Right lung (tissue), 10 donors: Measurements from ENCODE around the gene SOX5. TPM values are rescaled to one million over a fixed set of nuclear protein-coding genes. Genes with fewer than 3 reads are reported as not detected.

Experiments
- DNase-seq, 2 donors: peaks; one replicate each; pipeline ENCODE4 v3.0.0-alpha.2; 2013
- long read RNA-seq, 8 donors: transcript quantifications; one replicate each; lab custom pipeline, GENCODE V29; 2026
- polyA plus RNA-seq, 5 donors: library from polyadenylated mRNA; unstranded; fragments of 120-200 nt; gene quantifications; one replicate each; pipeline versions ENCODE4 v1.2.1 to v1.2.3, GENCODE V29; 2013; ENCODE audit warnings: inconsistent platforms in 1 of 5, low replicate concordance in 1 of 5; ENCODE audit not compliant: insufficient read length in 5 of 5, insufficient read depth in 1 of 5

The SOX5 gene
- polyA plus RNA-seq: 10 to 100 TPM; 18.6 to 42.1 (median 35.8) TPM
- long read RNA-seq, donor 1, full-length matches to known transcripts: 3 of 3 reads
- long read RNA-seq, donor 1, partial matches to known transcripts: 0 of 3 reads
- long read RNA-seq, donor 1, other reads (novel, unspliced or antisense): 0 of 3 reads
- long read RNA-seq, donor 2, full-length matches to known transcripts: 1 of 1 reads
- long read RNA-seq, donor 2, partial matches to known transcripts: 0 of 1 reads
- long read RNA-seq, donor 2, other reads (novel, unspliced or antisense): 0 of 1 reads
- long read RNA-seq, donor 3: 0 reads
- long read RNA-seq, donor 4: 0 reads
- long read RNA-seq, donor 5: 0 reads
- long read RNA-seq, donor 6: 0 reads
- long read RNA-seq, donor 7: 0 reads
- long read RNA-seq, donor 8, partial matches to known transcripts: 0 of 1 reads
- long read RNA-seq, donor 8, other reads (novel, unspliced or antisense): 0 of 1 reads

- peak; percentile 49 to 51 for DNase-seq
These were observed at the start of gene SOX5 for GRCh38 chr12:23949348-23950209. TSS of gene SOX5 (minus strand) at chr12:23949670. CDS start at chr12:23949601, 69 bp downstream.

- DNase-seq: no peak
These were observed 37.6 kb upstream of the SOX5 start for GRCh38 chr12:23987046-23987445.

GRCh38 chr12:23980826-23981225 lies 31.4 kb upstream of the SOX5 start:
- no peak for DNase-seq

DNA sequence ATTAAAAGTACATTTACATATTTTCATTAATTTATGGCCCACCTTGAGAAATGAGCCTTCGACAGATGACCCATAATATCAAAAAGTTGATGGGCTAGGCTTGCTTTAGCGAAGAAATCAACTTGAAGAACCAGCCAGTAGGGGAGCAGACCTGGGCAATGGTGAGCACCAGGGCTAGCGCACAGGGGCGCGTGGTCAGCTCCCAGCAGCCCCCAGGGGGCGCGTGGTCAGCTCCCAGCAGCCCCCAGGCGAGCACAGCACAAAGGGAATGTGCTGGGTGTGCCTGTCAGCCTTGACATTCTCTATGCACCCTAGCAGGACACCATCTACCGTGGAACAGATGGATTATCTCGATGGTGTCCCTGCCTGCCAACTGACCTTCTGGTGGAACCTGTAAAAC lies 15.3 kb upstream of the SOX5 start:
- no peak for DNase-seq

DNA sequence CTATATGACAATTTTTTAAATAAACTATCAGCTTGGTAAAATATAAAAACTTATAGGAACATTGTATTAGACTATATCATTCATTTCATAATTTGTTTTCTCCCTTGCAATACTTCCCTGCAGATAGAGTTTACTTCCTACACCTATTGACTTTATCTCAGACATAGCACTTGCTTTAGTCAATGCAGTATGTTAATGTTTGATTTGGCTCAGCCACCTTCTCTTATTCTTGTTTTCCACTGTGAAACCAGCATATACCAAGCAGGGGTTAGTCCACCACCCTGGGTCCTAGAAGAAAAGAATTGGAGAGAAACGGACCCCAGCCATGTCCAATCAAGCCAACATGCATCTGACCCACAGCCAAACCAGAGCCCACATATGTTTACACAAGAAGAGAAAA lies 10.4 kb upstream of the SOX5 start:
- DNase-seq: no peak

DNA sequence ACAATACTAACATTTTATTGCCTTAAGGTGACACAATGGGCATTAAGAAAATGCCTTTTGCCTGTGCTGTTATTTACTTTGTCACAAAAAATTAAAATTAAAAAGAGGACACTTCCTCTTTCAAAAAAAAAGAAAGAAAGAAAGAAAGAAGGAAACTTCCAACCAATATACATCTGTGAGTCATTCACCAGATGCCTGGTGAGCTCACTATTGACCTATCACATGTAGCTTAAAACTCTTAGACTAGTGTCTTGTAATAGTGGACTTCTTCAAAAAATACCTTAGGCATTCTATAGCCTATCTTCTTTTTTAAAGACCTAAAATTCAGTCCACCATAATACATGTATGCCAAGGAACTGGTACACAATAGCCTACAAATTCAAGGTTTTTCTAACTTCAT lies 4.9 kb upstream of the SOX5 start:
- no peak for DNase-seq

DNA sequence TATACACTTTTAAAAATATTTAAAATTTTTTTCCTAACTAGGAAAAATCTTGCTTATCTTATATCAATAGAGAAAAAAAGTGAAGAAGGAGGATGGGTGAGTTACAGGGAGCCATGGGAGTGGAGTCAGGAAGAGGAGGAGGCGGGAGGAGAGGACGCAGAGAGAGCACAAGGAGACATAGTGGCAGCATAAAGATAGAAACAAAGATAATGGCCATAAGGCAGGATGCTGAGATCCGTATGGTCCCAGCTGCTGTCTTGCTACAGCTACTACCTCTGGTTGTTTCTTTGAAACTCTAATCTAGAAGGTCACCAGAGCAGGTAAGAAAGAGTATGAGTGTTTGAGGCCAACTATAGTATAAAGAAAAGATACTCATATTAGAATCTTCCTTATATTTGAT lies 2.6 kb upstream of the SOX5 start:
- DNase-seq: no peak

GRCh38 chr12:23950775-23951451 lies 1.4 kb upstream of the SOX5 start:
- peak; percentile 19 to 24 for DNase-seq

DNA sequence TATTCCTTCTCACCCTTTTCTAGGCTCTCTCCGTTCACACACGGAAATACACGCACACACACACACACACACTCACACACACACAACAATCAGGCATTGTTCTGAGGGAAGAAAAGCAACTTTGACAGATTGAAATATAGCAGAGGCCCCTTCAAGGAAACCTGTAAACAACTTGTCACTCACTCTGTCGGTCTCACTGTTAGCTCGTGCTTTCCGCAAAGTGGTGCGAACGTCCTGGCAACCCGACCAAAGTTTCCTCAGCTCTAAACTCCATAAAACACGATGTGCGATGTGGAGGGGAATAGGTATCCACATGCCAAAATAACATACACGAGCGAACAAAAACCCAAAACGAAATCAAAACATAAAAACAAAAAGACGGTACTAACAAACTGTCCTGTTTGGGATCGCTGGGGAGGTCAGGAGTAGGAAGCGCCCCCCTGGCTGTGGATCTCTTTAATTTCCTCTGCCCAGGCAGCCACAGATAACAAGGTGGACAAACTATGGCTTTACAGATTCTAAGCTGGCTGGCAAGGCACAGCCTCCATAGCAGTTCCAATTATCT lies 822 bp upstream of the SOX5 start:
- peak; percentile 36 to 38 for DNase-seq

DNA sequence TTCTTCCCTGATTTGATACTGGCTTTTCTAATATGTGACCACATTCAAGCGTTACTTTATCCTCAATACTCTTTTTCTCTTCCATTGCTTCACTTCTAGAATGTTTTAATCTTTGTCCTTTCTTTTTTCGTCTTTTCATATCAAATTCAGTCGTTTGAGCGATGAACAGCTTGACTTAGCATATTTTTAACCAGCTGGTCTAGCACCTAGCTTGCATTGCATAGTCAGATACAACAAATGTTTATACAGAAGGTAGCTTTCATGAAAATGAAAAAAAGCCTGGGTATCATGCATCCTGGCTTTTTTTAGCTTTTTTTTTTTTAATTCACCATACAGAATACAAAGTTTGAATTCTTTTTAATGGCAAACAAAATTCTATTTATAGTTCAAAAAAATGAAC lies 1.2 kb downstream of the SOX5 start:
- no peak for DNase-seq

DNA sequence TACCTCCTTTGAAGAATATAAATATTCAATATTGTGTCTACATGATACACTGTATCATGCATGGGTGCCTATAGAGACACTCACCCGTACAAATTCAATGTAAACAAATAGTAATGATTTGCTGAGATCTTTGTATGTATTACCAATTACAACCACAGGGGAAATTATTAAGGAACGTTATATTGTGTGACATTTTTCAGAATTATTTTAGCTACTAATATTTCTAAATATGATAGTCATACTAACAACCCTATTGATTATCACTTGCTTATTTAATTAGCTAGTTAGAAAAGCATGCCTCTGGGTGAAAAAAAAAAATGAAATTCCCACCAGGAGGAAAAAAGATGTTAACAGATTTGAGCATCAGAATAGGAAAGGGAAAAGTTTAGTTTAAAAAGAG lies 2.1 kb downstream of the SOX5 start:
- DNase-seq: no peak

GRCh38 chr12:23945249-23945648 lies 4.2 kb downstream of the SOX5 start:
- no peak for DNase-seq

DNA sequence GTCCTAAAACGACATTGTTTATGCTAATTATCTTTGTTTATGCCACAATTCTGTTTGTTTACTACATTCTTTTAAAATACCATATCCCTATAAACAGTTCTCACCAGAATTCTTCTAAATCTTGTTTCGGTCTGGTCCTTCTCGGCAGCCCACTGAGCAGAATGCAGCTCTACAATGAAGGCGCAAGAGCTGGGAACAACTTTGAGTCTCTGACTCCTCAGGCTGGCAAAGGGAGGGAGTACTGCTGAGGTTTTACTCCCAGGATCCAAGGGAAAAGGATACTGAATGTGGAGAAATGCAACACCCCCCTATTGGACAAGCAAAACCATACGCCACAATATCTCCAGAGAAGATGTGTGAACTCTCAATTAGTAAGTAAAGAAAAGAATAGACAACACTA lies 5.4 kb downstream of the SOX5 start:
- no peak for DNase-seq

GRCh38 chr12:23942841-23943240 lies 6.6 kb downstream of the SOX5 start:
- DNase-seq: no peak

GRCh38 chr12:23941780-23942179 lies 7.7 kb downstream of the SOX5 start:
- no peak for DNase-seq

DNA sequence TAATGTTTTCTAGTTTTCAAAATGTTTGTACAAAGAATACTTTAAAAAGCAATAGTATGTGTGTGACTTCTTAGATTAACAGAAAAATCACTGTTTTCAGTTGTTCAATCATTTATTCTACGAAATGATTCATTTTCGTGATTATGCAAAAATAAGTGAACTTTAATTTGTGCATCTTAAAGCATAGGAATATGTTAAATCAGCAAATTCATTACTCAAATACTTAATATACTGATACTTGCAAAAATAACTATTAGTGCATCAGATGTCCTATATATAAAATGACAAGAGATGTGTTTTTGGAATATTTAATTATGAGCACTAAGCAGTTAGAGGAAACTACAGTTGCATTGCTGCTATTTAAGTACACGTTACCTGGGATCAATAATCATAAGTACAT lies 11.0 kb downstream of the SOX5 start:
- DNase-seq: no peak

DNA sequence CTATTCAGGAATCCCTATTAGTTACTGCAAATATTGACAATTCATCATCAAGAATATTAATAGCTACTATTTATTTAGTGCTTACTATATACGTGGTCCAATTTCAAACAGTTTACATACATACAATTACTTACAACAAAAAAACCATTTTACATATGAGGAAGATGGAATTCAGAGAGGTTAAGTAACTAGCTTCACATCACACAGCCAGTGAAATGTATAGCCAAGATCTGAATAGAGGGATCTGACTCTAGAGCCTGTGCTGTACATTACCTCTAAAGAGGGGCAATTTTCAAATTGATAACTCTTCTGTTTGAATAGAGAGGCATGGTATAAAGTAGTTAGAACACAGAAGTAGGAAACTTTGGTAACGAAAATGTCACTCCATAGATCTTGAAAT lies 18.3 kb downstream of the SOX5 start:
- no peak for DNase-seq

- no peak for DNase-seq
These were observed 18.9 kb downstream of the SOX5 start for GRCh38 chr12:23930599-23930998.

DNA sequence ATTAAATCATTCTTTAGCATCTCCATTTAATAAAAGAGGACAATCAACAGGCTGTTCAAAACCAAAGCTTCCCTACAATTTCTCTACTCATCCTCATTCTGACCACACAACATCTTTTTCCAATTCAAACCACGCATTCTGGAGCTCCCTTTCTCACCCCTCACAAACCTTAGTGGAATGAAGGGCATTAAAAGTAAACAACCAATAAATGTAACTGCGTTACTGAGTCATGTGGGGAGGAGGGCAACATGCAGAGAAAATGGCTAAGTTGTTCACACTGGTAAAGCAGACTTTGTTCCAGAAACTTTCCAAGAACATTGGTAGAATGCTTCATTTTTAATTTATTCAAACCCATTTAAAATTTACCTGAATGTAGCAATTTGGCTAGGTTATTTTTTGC lies 19.6 kb downstream of the SOX5 start:
- no peak for DNase-seq

GRCh38 chr12:23927907-23928306 lies 21.6 kb downstream of the SOX5 start:
- DNase-seq: no peak

- DNase-seq: no peak
These were observed 28.2 kb downstream of the SOX5 start for GRCh38 chr12:23921099-23921856.
